GM21723 (cell line): ENCODE data around the gene ATAD2B.
"Not testable (repeated sequence)": the region's sequence is repeated elsewhere in the genome, so short reads cannot be mapped to it uniquely, and the experiment has no call there.

Source experiments
- ATAC-seq: cut with Tn5 transposase; IDR thresholded peaks from one replicate; pipeline ENCODE4 v1.9.1; 2021; ENCODE audit warnings: mild to moderate bottlenecking, moderate library complexity; ENCODE audit not compliant: unreplicated experiment

Gene ATAD2B

GRCh38 chr2:23753291-23754010 is 173.5 kb downstream of the ATAD2B start:
- no peak for ATAC-seq

GRCh38 chr2:23751747-23752265 is 175.1 kb downstream of the ATAD2B start:
- ATAC-seq, result no peak

DNA sequence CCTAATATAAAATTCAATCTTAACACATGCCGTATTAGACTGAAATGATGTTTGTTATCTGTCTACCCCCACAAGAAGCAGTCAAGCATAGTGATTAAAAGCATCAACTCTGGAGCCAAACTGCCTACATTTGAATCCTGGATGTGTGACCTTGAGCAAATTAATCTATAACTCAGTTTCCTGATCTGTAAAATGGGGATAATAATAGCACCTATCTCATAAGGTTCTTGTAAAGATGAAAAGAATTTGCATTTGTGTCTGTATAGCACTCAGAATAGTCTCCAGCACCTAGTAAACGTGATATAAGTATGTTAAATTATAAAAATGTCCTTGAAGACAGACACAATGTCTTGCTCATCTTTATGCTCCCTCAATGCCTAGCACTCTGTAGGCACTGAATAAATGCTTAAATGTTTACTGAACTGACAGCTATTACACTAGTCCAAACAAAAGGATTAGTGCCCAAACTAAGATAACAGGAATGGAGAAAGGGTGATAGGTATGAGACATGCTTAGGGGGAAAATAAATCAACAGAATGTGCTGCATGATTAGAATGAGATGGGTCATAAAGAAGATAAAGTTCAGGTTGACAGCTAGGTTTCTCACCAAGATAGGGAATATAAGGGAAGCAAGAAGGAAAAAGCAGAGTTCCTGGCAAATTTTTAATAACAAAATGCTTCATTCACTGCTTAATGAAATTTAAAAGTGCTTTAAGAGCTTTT is 180.6 kb downstream of the ATAD2B start:
- no peak for ATAC-seq

- ATAC-seq, result no peak
Observed at GRCh38 chr2:23745726-23746105, 181.2 kb downstream of the ATAD2B start.

GRCh38 chr2:23745068-23745725 is 181.7 kb downstream of the ATAD2B start:
- no peak for ATAC-seq

- ATAC-seq, result not testable (repeated sequence)
Observed at GRCh38 chr2:23736783-23737182, 190.1 kb downstream of the ATAD2B start.

- ATAC-seq, result no peak
Observed at GRCh38 chr2:23734416-23734815, 192.5 kb downstream of the ATAD2B start.

- not testable (repeated sequence) for ATAC-seq
Observed at GRCh38 chr2:23723029-23723428, 203.9 kb downstream of the ATAD2B start.

DNA sequence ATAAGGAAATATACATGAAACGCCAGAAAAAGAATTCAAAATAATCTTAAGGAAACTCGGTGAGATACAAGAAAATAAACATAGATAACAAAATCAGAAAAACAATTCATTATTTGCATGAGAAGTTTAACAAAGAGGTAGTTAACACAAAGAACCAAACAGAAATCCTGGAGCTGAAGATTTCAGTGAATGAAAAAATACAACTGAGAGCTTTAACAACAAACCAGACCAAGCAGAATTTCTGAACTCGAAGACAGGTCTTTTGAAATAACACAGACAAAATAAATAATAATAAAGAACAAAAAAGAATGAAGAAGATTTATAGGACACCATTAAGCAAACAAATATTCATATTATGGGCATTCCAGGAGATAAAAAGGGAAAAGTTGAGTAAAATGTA is 204.7 kb downstream of the ATAD2B start:
- ATAC-seq, result no peak

DNA sequence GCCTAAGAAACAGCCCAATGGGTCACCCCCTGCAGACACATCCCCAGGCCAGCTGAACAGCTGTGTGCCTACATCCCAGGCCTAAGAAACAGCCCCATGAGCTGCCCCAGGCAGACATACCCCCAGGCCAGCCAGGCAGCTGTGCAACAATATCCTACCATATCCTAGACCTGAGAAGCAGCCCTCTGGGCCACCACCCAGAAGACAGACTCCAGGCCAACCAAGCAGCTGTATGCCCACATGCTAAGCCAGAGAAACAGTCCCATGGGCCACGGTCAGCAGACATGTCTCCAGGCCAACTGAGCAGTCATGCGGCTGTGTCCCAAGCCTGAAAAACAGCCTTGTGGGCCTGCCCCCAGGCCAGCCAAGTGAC is 205.5 kb downstream of the ATAD2B start:
- no peak for ATAC-seq

DNA sequence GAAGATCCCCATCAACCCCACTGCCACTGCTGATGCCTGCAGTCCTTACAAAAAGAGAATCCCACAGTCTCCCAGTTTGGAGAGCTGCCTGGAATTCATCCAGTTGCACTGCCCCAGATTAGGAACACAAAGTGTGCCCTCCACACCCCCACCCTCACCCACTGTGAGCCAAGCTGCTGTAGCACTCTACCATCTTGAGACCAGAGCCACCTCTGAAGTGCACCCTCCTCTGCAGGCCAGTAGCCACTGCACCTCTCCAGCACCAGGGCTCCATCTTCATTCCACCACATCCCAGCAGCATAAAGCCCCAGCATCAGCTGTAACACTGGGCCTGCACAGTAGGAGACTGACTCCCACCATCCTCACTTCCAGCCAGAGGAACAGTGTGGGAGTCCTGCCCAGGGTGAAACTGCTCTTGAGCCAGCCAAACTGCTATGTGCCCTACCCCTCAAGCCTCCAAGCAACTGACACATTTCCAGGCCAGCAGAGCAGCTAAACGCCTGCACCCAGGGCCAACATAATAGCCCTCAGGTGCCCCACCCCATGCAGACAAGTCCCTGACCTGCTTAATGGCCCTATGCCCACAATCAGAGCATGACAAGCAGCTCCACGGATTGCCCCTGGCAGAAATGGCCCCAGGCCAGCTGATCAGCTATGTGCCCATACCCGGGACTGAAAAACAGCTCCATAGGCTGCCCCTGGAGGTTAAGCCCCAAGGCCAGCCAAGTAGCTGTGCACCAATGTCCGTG is 206.0 kb downstream of the ATAD2B start:
- no peak for ATAC-seq

GRCh38 chr2:23719716-23720115 is 207.2 kb downstream of the ATAD2B start:
- no peak for ATAC-seq

GRCh38 chr2:23718931-23719700 is 207.8 kb downstream of the ATAD2B start:
- ATAC-seq, result no peak

- no peak for ATAC-seq
Observed at GRCh38 chr2:23713351-23713750, 213.6 kb downstream of the ATAD2B start.

- no peak for ATAC-seq
Observed at GRCh38 chr2:23712756-23713151, 214.2 kb downstream of the ATAD2B start.

GRCh38 chr2:23711979-23712755 is 214.8 kb downstream of the ATAD2B start:
- ATAC-seq, result no peak

GRCh38 chr2:23709311-23709710 is 217.6 kb downstream of the ATAD2B start:
- no peak for ATAC-seq

GRCh38 chr2:23708771-23709170 is 218.2 kb downstream of the ATAD2B start:
- no peak for ATAC-seq

DNA sequence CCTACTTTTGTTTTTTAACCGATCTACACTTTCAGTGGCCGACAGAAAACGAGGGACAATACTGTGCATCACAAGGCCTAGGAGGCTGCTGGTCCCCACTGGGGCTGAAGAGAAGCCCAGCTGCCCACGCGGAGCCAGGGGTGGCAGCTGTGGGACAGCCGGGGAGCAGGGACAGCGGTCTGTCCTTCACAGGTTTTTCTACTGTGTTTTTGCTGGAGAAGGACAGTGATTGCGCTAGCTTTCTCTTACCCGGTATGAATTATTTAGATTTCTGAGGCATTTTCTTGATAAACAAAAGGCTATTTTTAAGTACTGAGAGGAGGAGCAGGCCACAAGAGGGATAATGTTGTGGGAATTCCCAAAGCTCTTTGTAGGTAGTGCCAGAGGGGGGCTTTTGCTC is 219.8 kb downstream of the ATAD2B start:
- no peak for ATAC-seq
